GM10248 (cell line): ENCODE results near the gene AP3S1.

Source experiments
- CTCF ChIA-PET: fragments of 300-600 bp; sonication (Branson Sonifier 250); formaldehyde crosslinking; extraction: SDS; loops from one replicate; lab custom pipeline; 2021; ENCODE audit warnings: antibody characterized with exemption; lab: Yijun Ruan, JAX
- POLR2A ChIA-PET: fragments of 350-650 bp; sonication (Branson Sonifier 250); formaldehyde crosslinking; extraction: SDS; loops from one replicate; lab custom pipeline; 2020; ENCODE audit warnings: antibody characterized with exemption; lab: Yijun Ruan, JAX
- DNase-seq: peaks from one replicate; pipeline ENCODE4 v3.0.0; 2012; ENCODE audit errors: extremely low spot score
- CTCF ChIP-seq: IDR thresholded peaks from 2 replicates; pipeline ENCODE4 v1.5.1; 2012; ENCODE audit warnings: mild to moderate bottlenecking, low read depth; ENCODE audit errors: extremely low read depth, missing control alignments, control extremely low read depth

The AP3S1 gene

GRCh38 chr5:115930630-115931337, 89.0 kb downstream of the AP3S1 start:
- TF ChIP-seq CTCF, result no peak
- ChIA-PET CTCF (interaction anchor here (1.3 to 3.1 kb wide), 3 partner anchors 9 to 34 kb away, joined by 4 to 14 read pairs (median 4); no protein-coding TSS in a partner anchor), POLR2A (no interaction called here)
- DNase-seq, result no peak

GRCh38 chr5:115932991-115933390, 91.3 kb downstream of the AP3S1 start:
- TF ChIP-seq CTCF, result no peak
- ChIA-PET CTCF (interaction anchor here (0.8 to 3.1 kb wide), 4 partner anchors 12 to 25 kb away, joined by 3 to 14 read pairs (median 3); no protein-coding TSS in a partner anchor), POLR2A (no interaction called here)
- no peak for DNase-seq

- no peak for DNase-seq
- POLR2A ChIA-PET, result no interaction called here
- TF ChIP-seq CTCF, result no peak
- CTCF ChIA-PET, result interaction anchor here (1.1 kb wide), 1 partner anchor 28 kb away, joined by 3 read pairs; the partner anchor contains the start of gene LVRN
Measured at GRCh38 chr5:115934388-115934974, 92.7 kb downstream of the AP3S1 start.

- ChIA-PET CTCF (interaction anchor here (1.5 kb wide), 1 partner anchor 8 kb away, joined by 3 read pairs; no protein-coding TSS in a partner anchor), POLR2A (no interaction called here)
- no peak for TF ChIP-seq CTCF
- no peak for DNase-seq
Measured at GRCh38 chr5:115936031-115936430, 94.3 kb downstream of the AP3S1 start.

GRCh38 chr5:115939059-115939458, 97.3 kb downstream of the AP3S1 start:
- DNase-seq, result no peak
- CTCF ChIA-PET, result interaction anchor here (0.7 to 1.0 kb wide), 2 partner anchors 15 to 72 kb away, joined by 3 read pairs; no protein-coding TSS in a partner anchor
- no peak for TF ChIP-seq CTCF
- POLR2A ChIA-PET, result no interaction called here

- POLR2A ChIA-PET, result no interaction called here
- DNase-seq, result no peak
- TF ChIP-seq CTCF, result no peak
- CTCF ChIA-PET, result interaction anchor here (1.3 kb wide), 2 partner anchors 8 to 20 kb away, joined by 3 read pairs; no protein-coding TSS in a partner anchor
Measured at GRCh38 chr5:115940080-115940810, 98.5 kb downstream of the AP3S1 start.
